A673 (cell line): ENCODE data around the gene RAB28. TPM values are rescaled to one million over a fixed set of nuclear protein-coding genes. Genes with fewer than 3 reads are reported as not detected.

ENCODE experiments used
- BruUV-seq: library from RNA; stranded (reverse); fragments of 400-500 nt; replicated peaks from 2 replicates; lab custom pipeline; 2021; lab: Mats Ljungman, UMichigan
- CTCF ChIA-PET: fragments of 300-600 bp; sonication (Branson Sonifier 250); formaldehyde crosslinking; loops from one replicate; lab custom pipeline; 2022; ENCODE audit warnings: antibody characterized with exemption; lab: Charles Lee
- POLR2A ChIA-PET: fragments of 300-600 bp; sonication (Branson Sonifier 250); formaldehyde crosslinking; loops from one replicate; lab custom pipeline; 2022; ENCODE audit warnings: antibody characterized with exemption; ENCODE audit not compliant: low non-redundant PET; lab: Charles Lee
- DNase-seq: peaks from one replicate; pipeline ENCODE4 v3.0.0-alpha.2; 2015; ENCODE audit warnings: low spot score
- H3K27ac ChIP-seq: fragments of 200-600 bp; sonication (generic); 2 replicates; pipeline ENCODE4 v1.5.1; 2016; ENCODE audit warnings: mixed run types, low read depth, mild to moderate bottlenecking, mixed read lengths, antibody characterized with exemption, low read length; ENCODE audit not compliant: poor library complexity, severe bottlenecking
- H3K27me3 ChIP-seq: fragments of 200-600 bp; sonication (generic); replicated peaks from 2 replicates; pipeline ENCODE4 v1.6.1; 2017; ENCODE audit warnings: mixed run types, low read depth, mild to moderate bottlenecking, mixed read lengths, antibody characterized with exemption, low read length; ENCODE audit not compliant: insufficient read depth, poor library complexity
- H3K36me3 ChIP-seq: fragments of 200-600 bp; sonication (generic); 2 replicates; pipeline ENCODE4 v1.6.1; 2016; ENCODE audit warnings: mixed run types, mild to moderate bottlenecking, mixed read lengths, antibody characterized with exemption, low read length; ENCODE audit not compliant: insufficient read depth, poor library complexity, severe bottlenecking
- H3K4me1 ChIP-seq: fragments of 200-600 bp; sonication (generic); 2 replicates; pipeline ENCODE4 v1.6.1; 2017; ENCODE audit warnings: mixed run types, mild to moderate bottlenecking, mixed read lengths, antibody characterized with exemption, low read length; ENCODE audit not compliant: insufficient read depth, poor library complexity, severe bottlenecking
- H3K4me3 ChIP-seq: fragments of 200-600 bp; sonication (generic); 2 replicates; pipeline ENCODE4 v1.5.1; 2016; ENCODE audit warnings: low read depth, mixed run types, mild to moderate bottlenecking, mixed read lengths, low read length; ENCODE audit not compliant: poor library complexity, severe bottlenecking
- H3K9me3 ChIP-seq: fragments of 200-600 bp; sonication (generic); 2 replicates; pipeline ENCODE4 v1.6.1; 2016; ENCODE audit warnings: mixed run types, low read depth, mild to moderate bottlenecking, mixed read lengths, antibody characterized with exemption, low read length; ENCODE audit not compliant: poor library complexity, severe bottlenecking
- EZH2 ChIP-seq: fragments of 200-600 bp; sonication (generic); IDR thresholded peaks from 2 replicates; pipeline ENCODE4 v1.6.1; 2017; ENCODE audit warnings: borderline replicate concordance, low read depth, mild to moderate bottlenecking, mixed read lengths, antibody characterized with exemption, low read length; ENCODE audit not compliant: poor library complexity, severe bottlenecking
- intact Hi-C: fragments of 100-400 bp; cut with micrococcal nuclease; formaldehyde crosslinking; loops from one replicate; pipeline ENCODE4 v1.10.0; 2022; ENCODE audit not compliant: unreplicated experiment
- total RNA-seq: library from RNA; stranded (reverse); gene quantifications from 2 replicates; pipeline ENCODE4 v1.2.3, GENCODE V29; 2021
- TF ChIP-seq, protein P1 (sequence below): fragments of 300-800, 200-600 bp; sonication (generic); conservative IDR thresholded peaks from 2 replicates; pipeline ENCODE4 v1.5.1; 2017; ENCODE audit warnings: low read depth, mild to moderate bottlenecking, antibody characterized with exemption, low read length, moderate library complexity, mixed read lengths

Gene RAB28
- total RNA-seq, 1 experiment from 2014 or later, result 22.6 TPM

DNA sequence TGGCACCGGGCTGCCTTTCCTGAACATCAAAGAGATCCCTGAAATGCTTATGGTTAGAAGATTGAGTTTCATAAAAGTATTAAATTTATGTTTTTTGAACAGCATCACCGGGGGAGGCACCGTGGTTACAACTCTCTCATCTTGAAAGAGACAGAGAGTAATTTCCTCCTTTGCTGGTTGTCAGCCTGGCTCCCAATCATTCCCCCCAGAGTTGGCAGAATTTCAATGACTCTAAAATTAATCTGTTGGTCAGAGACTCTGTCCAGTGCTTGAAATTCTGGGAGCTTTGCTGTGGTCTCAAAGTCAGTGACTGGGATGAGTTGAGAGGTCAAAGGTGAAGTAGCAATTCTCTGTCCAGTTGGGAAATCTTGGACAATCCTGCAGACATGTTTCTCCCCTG, 135.9 kb downstream of the RAB28 start:
- Histone ChIP-seq H3K4me1 (no peaks in the 10 kb centered on the region), H3K9me3 (no peaks in the 10 kb centered on the region), H3K36me3 (no peaks in the 10 kb centered on the region), H3K27me3 (no peaks in the 10 kb centered on the region), H3K27ac (no peak overlapping the region), H3K4me3 (no peak overlapping the region)
- POLR2A ChIA-PET, result no interaction called here
- no peak for DNase-seq
- no peak for TF ChIP-seq EZH2
- TF ChIP-seq, protein P1, sequence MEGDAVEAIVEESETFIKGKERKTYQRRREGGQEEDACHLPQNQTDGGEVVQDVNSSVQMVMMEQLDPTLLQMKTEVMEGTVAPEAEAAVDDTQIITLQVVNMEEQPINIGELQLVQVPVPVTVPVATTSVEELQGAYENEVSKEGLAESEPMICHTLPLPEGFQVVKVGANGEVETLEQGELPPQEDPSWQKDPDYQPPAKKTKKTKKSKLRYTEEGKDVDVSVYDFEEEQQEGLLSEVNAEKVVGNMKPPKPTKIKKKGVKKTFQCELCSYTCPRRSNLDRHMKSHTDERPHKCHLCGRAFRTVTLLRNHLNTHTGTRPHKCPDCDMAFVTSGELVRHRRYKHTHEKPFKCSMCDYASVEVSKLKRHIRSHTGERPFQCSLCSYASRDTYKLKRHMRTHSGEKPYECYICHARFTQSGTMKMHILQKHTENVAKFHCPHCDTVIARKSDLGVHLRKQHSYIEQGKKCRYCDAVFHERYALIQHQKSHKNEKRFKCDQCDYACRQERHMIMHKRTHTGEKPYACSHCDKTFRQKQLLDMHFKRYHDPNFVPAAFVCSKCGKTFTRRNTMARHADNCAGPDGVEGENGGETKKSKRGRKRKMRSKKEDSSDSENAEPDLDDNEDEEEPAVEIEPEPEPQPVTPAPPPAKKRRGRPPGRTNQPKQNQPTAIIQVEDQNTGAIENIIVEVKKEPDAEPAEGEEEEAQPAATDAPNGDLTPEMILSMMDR, result no peak
- CTCF ChIA-PET, result no interaction called here
- intact Hi-C loops, result no loop called here
- no TSS peak for BruUV-seq

- CTCF ChIA-PET, result no interaction called here
- Histone ChIP-seq H3K36me3 (no peaks in the 10 kb centered on the region), H3K4me3 (no peak overlapping the region), H3K4me1 (no peaks in the 10 kb centered on the region), H3K27ac (no peak overlapping the region), H3K9me3 (no peaks in the 10 kb centered on the region), H3K27me3 (no peaks in the 10 kb centered on the region)
- no TSS peak for BruUV-seq
- POLR2A ChIA-PET, result no interaction called here
- TF ChIP-seq, protein P1, result no peak
- no peak for TF ChIP-seq EZH2
- DNase-seq, result no peak
- intact Hi-C loops, result no loop called here
These were observed 136.5 kb downstream of the RAB28 start for GRCh38 chr4:13347517-13348125.

DNA sequence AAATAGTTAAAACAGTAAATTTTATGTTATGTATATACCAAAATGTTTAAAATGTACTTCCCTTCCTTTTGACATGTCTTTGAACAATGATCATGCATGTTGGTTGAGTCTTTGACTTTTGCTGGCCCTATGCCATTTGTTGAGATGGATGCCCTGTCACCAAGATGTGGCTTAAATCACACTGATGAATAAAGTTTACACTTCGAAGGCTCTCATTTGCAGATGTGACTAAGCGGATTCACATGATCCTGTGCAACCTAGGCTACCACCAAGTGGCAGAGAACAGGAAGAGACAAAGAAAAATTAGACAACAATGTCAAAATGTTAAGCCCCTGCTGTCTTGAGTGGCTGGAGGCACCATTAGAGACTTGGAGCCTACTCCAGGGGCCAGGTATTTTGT, 139.9 kb downstream of the RAB28 start:
- ChIA-PET CTCF (no interaction called here), POLR2A (no interaction called here)
- no peaks in the 10 kb centered on the region for H3K27me3 ChIP-seq
- no peaks in the 10 kb centered on the region for H3K9me3 ChIP-seq
- DNase-seq, result peak; percentile 11
- intact Hi-C loops, result no loop called here
- BruUV-seq, result no TSS peak
- H3K4me1 ChIP-seq, result no peaks in the 10 kb centered on the region
- no peaks in the 10 kb centered on the region for H3K36me3 ChIP-seq
- no peak overlapping the region for H3K4me3 ChIP-seq
- no peak overlapping the region for H3K27ac ChIP-seq
- TF ChIP-seq EZH2, result no peak
- TF ChIP-seq, protein P1, result no peak
